ENCODE results near the gene C3orf22. TPM values are rescaled to one million over a fixed set of nuclear protein-coding genes. Genes with fewer than 3 reads are reported as not detected.

C3orf22 gene
- total RNA-seq, 2 donors from 2014 or later, result not detected

DNA sequence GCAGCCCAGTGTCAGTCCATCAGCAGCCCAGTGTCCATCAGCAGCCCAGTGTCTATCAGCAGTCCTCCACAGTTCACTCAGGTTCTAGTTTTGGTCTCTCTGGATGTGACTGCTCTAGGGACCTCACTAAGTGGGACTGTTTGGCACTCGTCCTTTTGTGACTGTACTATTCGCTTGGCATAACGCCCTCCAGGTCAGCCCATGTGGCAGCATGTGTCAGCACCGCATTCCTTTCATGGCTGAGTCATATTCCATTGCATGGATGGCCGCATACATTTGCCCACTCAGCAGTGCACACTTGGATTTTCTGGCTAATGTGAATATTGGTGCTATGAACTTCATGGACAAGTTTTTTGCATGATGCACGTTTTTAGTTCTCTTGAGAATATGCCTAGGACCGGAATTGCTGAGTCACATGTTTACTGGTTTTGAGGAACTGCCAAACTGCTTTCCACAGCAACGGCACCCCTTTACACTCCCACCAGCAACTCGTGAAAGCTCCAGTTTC lies 18.3 kb downstream of the C3orf22 start:
- peaks cover 1% of the 10 kb centered on the region for H3K9me3 Mint-ChIP-seq
- TF ChIP-seq, protein P1, sequence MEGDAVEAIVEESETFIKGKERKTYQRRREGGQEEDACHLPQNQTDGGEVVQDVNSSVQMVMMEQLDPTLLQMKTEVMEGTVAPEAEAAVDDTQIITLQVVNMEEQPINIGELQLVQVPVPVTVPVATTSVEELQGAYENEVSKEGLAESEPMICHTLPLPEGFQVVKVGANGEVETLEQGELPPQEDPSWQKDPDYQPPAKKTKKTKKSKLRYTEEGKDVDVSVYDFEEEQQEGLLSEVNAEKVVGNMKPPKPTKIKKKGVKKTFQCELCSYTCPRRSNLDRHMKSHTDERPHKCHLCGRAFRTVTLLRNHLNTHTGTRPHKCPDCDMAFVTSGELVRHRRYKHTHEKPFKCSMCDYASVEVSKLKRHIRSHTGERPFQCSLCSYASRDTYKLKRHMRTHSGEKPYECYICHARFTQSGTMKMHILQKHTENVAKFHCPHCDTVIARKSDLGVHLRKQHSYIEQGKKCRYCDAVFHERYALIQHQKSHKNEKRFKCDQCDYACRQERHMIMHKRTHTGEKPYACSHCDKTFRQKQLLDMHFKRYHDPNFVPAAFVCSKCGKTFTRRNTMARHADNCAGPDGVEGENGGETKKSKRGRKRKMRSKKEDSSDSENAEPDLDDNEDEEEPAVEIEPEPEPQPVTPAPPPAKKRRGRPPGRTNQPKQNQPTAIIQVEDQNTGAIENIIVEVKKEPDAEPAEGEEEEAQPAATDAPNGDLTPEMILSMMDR (conservative IDR thresholded peaks at IDR 0.05), result no peak
- no peaks in the 10 kb centered on the region for H3K36me3 ChIP-seq (ENCODE audit: control insufficient read depth, insufficient read depth, low read length)
- no peak overlapping the region for H3K4me3 ChIP-seq (ENCODE audit: low read length)
- H3K4me1 ChIP-seq (ENCODE audit: control insufficient read depth, insufficient read depth, low read length), result no peaks in the 10 kb centered on the region
- peak; percentile 36 for DNase-seq
- no peak overlapping the region for H3K4me3 Mint-ChIP-seq
- H3K9ac ChIP-seq (ENCODE audit: extremely low read depth, low read length, poor library complexity, severe bottlenecking), result no peak overlapping the region
- H3K27me3 ChIP-seq (ENCODE audit: control insufficient read depth, insufficient read depth, low read length, poor library complexity, severe bottlenecking), result no peaks in the 10 kb centered on the region
- H3K27ac Mint-ChIP-seq, result no peak overlapping the region
- peaks cover 14% of the 10 kb centered on the region for H3K27me3 Mint-ChIP-seq (ENCODE audit: insufficient read depth)
- H3K36me3 Mint-ChIP-seq (ENCODE audit: low read depth), result no peaks in the 10 kb centered on the region
- no peaks in the 10 kb centered on the region for H3K4me1 Mint-ChIP-seq
- no peaks in the 10 kb centered on the region for H3K9me3 ChIP-seq (ENCODE audit: control insufficient read depth, low read length)
- 80 to 83% methylated on average over 8 to 9 of the region's 9 CpGs for WGBS, 2 experiments (ENCODE audit: insufficient coverage in 1 of 2, insufficient read length in 1 of 2)
- no peak overlapping the region for H3K27ac ChIP-seq (ENCODE audit: low read depth, low read length)

DNA sequence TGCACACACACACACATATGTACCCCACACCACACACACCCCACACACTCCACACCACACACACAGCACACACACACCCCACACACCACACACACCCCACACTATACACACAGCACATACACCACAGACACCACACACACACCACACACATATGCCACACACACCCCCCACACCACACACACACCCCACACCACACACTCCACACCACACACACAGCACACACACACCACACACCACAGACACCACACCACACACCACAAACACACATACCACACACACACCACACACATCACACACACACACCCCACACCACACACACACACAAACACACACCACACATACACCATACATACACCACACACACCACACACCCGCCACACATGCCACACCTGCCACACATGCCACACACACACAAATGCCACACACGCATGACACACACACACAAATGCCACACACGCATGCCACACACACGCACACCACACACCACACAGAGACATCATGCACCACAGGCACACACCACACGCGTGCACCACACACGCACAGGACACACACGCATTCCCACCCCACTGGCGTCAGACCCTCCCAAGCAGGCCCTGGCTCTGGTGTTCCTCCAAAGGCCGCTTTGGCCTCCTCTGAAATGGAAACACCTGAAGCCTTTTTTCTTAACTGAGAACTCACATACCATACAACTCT lies 19.0 kb downstream of the C3orf22 start:
- TF ChIP-seq, protein P1 (conservative IDR thresholded peaks at IDR 0.05), result no peak
- H3K4me3 Mint-ChIP-seq, result no peak overlapping the region
- no peaks in the 10 kb centered on the region for H3K4me1 Mint-ChIP-seq

DNA sequence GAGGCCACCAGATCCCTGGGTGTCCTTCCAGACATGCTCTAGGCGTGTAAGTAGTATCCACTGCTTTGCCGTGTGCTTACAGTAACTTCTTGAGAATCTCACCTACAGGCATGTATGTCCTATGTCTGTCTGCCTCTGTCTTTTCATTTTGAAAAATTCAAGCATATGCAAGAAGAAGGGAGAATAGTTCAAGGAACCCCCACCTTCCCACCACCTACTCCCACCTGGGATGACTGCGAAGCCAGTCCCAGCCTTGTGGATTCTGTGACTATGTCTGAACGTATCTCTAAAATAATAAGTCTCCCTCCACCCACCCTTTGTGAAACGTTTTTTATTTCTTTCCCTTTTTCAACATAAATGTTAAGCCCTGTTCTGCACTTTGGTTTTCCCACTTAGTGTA lies 19.8 kb downstream of the C3orf22 start:
- no peaks in the 10 kb centered on the region for H3K9me3 ChIP-seq (ENCODE audit: control insufficient read depth, low read length)
- Mint-ChIP-seq H3K36me3 (ENCODE audit: low read depth) (no peaks in the 10 kb centered on the region), H3K27ac (no peak overlapping the region), H3K4me3 (no peak overlapping the region), H3K9me3 (peaks cover 1% of the 10 kb centered on the region), H3K4me1 (no peaks in the 10 kb centered on the region), H3K27me3 (ENCODE audit: insufficient read depth) (peaks cover 14% of the 10 kb centered on the region)
- peaks cover 5% of the 10 kb centered on the region for H3K27me3 ChIP-seq (ENCODE audit: control insufficient read depth, insufficient read depth, low read length, poor library complexity, severe bottlenecking)
- peak; percentile 24 for DNase-seq
- no peak overlapping the region for H3K4me3 ChIP-seq (ENCODE audit: low read length)
- no peaks in the 10 kb centered on the region for H3K36me3 ChIP-seq (ENCODE audit: control insufficient read depth, insufficient read depth, low read length)
- no peaks in the 10 kb centered on the region for H3K4me1 ChIP-seq (ENCODE audit: control insufficient read depth, insufficient read depth, low read length)
- H3K27ac ChIP-seq (ENCODE audit: low read depth, low read length), result no peak overlapping the region
- H3K9ac ChIP-seq (ENCODE audit: extremely low read depth, low read length, poor library complexity, severe bottlenecking), result no peak overlapping the region
- 80 to 97% methylated on average over 3 to 5 of the region's 5 CpGs for WGBS, 2 experiments (ENCODE audit: insufficient coverage in 1 of 2, insufficient read length in 1 of 2)
- TF ChIP-seq, protein P1 (conservative IDR thresholded peaks at IDR 0.05), result no peak

More for the DNA sequence above, 19.0 kb downstream of the C3orf22 start:
- no peak overlapping the region for H3K27ac Mint-ChIP-seq
- peaks cover 1% of the 10 kb centered on the region for H3K9me3 Mint-ChIP-seq
- no peak overlapping the region for H3K27ac ChIP-seq (ENCODE audit: low read depth, low read length)
- no peak overlapping the region for H3K4me3 ChIP-seq (ENCODE audit: low read length)
- peaks cover 14% of the 10 kb centered on the region for H3K27me3 Mint-ChIP-seq (ENCODE audit: insufficient read depth)
- no peaks in the 10 kb centered on the region for H3K9me3 ChIP-seq (ENCODE audit: control insufficient read depth, low read length)
- H3K36me3 Mint-ChIP-seq (ENCODE audit: low read depth), result no peaks in the 10 kb centered on the region
- no peaks in the 10 kb centered on the region for H3K4me1 ChIP-seq (ENCODE audit: control insufficient read depth, insufficient read depth, low read length)
- 92 to 100% methylated on average over 5 to 10 of the region's 10 CpGs for WGBS, 2 experiments (ENCODE audit: insufficient coverage in 1 of 2, insufficient read length in 1 of 2)
- DNase-seq, result peak; percentile 21
- no peaks in the 10 kb centered on the region for H3K27me3 ChIP-seq (ENCODE audit: control insufficient read depth, insufficient read depth, low read length, poor library complexity, severe bottlenecking)
- H3K36me3 ChIP-seq (ENCODE audit: control insufficient read depth, insufficient read depth, low read length), result no peaks in the 10 kb centered on the region
- H3K9ac ChIP-seq (ENCODE audit: extremely low read depth, low read length, poor library complexity, severe bottlenecking), result no peak overlapping the region

Measured in endodermal cell (in vitro differentiated cells).